ENCODE results near the gene MED9.

DNA sequence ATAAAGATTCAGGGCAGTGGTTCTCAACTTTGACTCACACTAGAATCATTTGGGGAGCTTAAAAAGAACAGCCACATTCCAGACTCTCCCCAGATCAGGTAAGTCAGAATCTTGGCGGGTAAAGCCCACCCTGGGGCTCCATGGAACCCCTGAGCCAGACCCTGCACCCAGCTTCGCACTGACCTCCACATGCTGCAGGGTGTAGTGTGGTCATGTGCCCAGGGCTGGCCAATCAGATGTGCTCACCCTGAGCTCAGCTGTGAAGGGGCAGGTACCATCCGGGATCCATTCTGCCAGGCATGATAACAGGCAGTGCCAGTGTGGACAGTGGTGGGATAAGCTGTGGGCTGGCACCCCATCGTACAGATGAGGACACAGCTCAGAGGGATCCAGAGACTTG, 28.1 kb upstream of the MED9 start:
- TF ChIP-seq EP300 (IDR thresholded peaks at IDR 0.05) = no peak
- TF ChIP-seq, protein P1, sequence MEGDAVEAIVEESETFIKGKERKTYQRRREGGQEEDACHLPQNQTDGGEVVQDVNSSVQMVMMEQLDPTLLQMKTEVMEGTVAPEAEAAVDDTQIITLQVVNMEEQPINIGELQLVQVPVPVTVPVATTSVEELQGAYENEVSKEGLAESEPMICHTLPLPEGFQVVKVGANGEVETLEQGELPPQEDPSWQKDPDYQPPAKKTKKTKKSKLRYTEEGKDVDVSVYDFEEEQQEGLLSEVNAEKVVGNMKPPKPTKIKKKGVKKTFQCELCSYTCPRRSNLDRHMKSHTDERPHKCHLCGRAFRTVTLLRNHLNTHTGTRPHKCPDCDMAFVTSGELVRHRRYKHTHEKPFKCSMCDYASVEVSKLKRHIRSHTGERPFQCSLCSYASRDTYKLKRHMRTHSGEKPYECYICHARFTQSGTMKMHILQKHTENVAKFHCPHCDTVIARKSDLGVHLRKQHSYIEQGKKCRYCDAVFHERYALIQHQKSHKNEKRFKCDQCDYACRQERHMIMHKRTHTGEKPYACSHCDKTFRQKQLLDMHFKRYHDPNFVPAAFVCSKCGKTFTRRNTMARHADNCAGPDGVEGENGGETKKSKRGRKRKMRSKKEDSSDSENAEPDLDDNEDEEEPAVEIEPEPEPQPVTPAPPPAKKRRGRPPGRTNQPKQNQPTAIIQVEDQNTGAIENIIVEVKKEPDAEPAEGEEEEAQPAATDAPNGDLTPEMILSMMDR (IDR thresholded peaks at IDR 0.05) = no peak

Measured in suprapubic skin (tissue), 3 donors.